Gastrocnemius medialis (tissue), 4 donors: Measurements from ENCODE around the gene MADCAM1.

Experiments
- POLR2A ChIP-seq, 2 donors: fragments of 450-650 bp; IDR thresholded peaks; one replicate each; pipeline ENCODE4 v1.6.1; 2017; ENCODE audit warnings: antibody characterized with exemption in 2 of 2, mild to moderate bottlenecking in 2 of 2, moderate library complexity in 2 of 2
- TF ChIP-seq, protein P1 (sequence below), 5 experiments: fragments of 450-650 bp in 3 of 5; fragments of 200-600 bp in 2 of 5; sonication (generic) in 2 of 5; IDR thresholded peaks in 4 of 5; conservative IDR thresholded peaks in 1 of 5; 1 replicate in 4 of 5; 2 replicates in 1 of 5; pipeline ENCODE4 v1.5.1; 2016 to 2019; ENCODE audit warnings: antibody characterized with exemption in 5 of 5, mild to moderate bottlenecking in 3 of 5, moderate library complexity in 3 of 5

DNA sequence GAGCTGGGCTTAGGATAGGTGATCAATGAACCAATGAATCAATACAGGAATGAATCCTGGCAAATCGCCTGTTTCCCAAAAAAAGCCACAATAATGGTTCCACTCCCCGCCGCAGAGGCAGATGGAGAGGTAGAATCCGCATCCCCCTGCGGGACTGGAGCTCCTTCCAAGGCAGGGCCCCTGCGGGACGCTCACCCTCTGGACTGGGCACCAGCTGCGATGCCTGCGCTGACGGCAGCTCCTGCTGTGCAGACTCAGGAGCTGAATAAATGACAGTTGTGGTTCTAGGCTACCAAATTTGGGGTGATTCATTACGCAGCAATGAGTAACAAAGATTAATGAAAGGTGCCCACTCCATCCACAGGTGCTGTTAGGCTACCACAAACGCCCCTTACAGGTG, 26.4 kb downstream of the MADCAM1 start:
- TF ChIP-seq, protein P1, sequence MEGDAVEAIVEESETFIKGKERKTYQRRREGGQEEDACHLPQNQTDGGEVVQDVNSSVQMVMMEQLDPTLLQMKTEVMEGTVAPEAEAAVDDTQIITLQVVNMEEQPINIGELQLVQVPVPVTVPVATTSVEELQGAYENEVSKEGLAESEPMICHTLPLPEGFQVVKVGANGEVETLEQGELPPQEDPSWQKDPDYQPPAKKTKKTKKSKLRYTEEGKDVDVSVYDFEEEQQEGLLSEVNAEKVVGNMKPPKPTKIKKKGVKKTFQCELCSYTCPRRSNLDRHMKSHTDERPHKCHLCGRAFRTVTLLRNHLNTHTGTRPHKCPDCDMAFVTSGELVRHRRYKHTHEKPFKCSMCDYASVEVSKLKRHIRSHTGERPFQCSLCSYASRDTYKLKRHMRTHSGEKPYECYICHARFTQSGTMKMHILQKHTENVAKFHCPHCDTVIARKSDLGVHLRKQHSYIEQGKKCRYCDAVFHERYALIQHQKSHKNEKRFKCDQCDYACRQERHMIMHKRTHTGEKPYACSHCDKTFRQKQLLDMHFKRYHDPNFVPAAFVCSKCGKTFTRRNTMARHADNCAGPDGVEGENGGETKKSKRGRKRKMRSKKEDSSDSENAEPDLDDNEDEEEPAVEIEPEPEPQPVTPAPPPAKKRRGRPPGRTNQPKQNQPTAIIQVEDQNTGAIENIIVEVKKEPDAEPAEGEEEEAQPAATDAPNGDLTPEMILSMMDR (IDR thresholded peaks at IDR 0.05 in 4 of 5, conservative IDR thresholded peaks at IDR 0.05 in 1 of 5): no peak
- no peak for TF ChIP-seq POLR2A (IDR thresholded peaks at IDR 0.05)
